Vagina (tissue), 2 donors: ENCODE data around the gene HCRTR1.

Experiments
- CTCF ChIP-seq, 3 experiments: fragments of 450-650 bp in 2 of 3; fragments of 200-600 bp in 1 of 3; sonication (generic) in 1 of 3; IDR thresholded peaks; one replicate each; pipeline ENCODE4 v1.5.1; 2017 to 2019; ENCODE audit warnings: antibody characterized with exemption in 3 of 3, mild to moderate bottlenecking in 2 of 3, moderate library complexity in 2 of 3
- POLR2AphosphoS5 ChIP-seq, 2 donors: sonication (generic); formaldehyde crosslinking; IDR thresholded peaks; one replicate each; pipeline ENCODE4 v1.9.0; 2017; ENCODE audit warnings: antibody characterized with exemption in 2 of 2, mild to moderate bottlenecking in 2 of 2, low read depth in 1 of 2; ENCODE audit not compliant: insufficient read depth in 1 of 2

- TF ChIP-seq CTCF (IDR thresholded peaks at IDR 0.05) = no peak
- no peak for TF ChIP-seq POLR2AphosphoS5 (IDR thresholded peaks at IDR 0.05; ENCODE audit: insufficient read depth in 1 of 2, low read depth in 1 of 2)
These were observed 25.9 kb upstream of the HCRTR1 start for GRCh38 chr1:31591425-31592093.
